HG02798 (cell line): ENCODE measurements around the gene TRIM39.
"Not testable (repeated sequence)": the region's sequence is repeated elsewhere in the genome, so short reads cannot be mapped to it uniquely, and the experiment has no call there.

Source experiments
- ATAC-seq: cut with Tn5 transposase; IDR thresholded peaks from one replicate; pipeline ENCODE4 v1.9.1; 2021; ENCODE audit warnings: mild to moderate bottlenecking; ENCODE audit not compliant: unreplicated experiment, poor library complexity

The TRIM39 gene

DNA sequence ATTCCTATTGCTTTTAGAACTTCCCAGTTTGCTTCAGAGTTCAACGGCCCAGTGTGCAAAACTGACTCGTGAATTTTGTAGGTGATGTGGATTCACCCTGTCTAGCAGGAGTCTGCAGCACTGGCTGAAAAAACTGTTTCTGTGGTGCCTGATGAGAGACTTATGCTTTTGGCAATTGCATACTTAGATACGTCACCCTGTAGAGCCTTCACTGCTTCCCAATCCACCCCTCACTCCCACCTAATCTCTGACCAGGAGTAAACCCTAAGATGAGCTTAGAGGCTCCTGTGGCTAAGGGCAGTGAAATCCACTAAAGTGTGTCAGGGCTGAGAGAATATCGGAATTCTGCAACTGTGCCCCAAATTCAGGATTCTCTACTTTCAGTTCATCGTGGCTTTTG, 32.5 kb downstream of the TRIM39 start:
- ATAC-seq: no peak

GRCh38 chr6:30360139-30360538, 33.4 kb downstream of the TRIM39 start:
- no peak for ATAC-seq

DNA sequence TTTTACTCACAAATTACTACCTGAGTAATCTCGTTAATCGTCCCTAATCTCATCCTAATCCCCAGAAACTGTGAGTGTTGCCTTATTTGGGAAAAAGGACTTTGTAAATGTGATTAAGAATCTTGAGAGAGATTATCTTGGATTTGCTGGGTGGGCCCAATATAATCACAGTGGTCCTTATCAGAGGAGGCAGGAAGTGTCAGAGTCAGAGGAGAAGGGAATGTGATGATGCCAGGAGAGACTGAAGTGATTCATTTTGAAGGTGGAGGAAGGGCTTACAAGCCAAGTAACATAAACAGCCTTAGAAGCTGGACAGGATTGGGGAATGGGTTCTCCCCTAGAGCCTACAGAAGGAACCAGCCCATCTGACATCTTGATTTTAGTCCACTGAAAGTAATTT, 34.9 kb downstream of the TRIM39 start:
- ATAC-seq: no peak

DNA sequence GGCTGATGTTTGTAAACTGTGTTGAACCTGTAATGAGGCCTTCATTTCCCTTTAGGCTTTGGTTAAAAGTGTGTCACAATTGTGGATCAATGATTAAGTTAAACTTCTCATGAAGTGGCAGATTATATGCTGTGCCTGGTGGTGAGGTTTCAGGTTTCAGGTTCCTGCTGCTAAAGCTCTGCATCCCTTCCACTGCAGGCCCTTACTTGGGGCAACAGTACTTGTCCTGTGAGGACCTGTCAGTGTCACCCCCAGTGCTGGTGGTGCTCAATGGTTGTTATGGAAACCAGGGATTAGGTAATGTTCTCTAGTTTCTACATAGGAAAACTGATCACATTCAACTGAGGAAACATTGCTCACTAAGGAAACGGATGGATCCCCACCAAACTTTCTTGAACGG, 36.7 kb downstream of the TRIM39 start:
- ATAC-seq: no peak

DNA sequence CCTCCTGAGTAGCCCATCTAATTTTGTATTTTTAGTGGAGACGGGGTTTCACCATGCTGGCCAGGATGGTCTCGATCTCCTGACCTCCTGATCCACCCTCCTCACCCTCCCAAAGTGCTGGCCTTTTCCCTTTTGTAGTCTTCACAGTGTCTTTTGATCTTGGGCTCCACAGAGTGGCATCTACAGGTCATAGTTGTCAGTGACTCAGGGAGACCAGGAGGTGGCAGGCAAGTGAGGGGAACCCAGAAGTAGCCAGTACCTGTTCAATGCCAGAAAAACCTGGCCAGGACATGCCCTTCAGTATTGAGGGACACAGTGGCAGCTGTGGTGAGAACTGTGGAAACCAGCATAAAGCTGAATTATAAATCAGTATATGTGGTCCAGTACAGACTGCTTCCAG, 37.9 kb downstream of the TRIM39 start:
- no peak for ATAC-seq

- ATAC-seq: not testable (repeated sequence)
These were observed 42.6 kb downstream of the TRIM39 start for GRCh38 chr6:30369280-30369679.

GRCh38 chr6:30378290-30378937, 51.7 kb downstream of the TRIM39 start:
- ATAC-seq: no peak

DNA sequence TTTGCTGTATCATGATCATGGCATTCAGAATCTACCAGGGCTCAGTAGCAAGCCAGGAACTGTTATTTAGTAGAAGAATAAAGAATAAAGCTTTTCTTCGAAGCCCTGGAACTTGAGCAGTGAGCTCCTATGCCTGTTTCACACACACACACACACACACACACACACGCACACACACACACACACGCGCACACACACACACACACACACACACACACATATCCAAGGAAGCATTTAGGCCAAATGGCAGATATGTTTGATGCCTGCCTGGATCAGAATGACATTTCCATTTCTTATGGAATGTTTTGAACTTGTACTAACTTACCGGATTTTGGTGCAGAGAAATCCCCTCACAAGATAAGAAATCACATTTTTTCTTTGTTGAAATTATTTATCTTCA, 53.7 kb downstream of the TRIM39 start:
- ATAC-seq: no peak

DNA sequence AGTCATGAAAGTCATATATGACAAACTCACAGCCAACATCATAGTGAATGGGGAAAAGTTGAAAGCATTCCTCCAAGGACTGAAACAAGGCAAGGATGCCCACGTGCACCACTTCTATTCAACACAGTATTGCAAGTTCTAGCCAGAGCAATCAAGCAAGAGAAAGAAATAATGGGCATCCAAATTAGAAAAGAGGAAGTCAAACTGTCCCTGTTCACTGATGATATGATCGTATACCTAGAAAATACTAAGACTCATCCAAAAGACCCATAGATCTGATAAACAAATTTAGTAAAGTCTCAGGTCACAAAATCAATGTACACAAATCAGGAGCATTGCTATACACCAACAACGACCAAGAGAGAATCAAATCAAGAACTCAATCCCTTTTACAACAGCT, 59.4 kb downstream of the TRIM39 start:
- ATAC-seq: no peak

GRCh38 chr6:30391240-30391639, 64.5 kb downstream of the TRIM39 start:
- no peak for ATAC-seq
